C4-2B (cell line): ENCODE data around the gene RNF166.

Experiments
- H3K27ac ChIP-seq: fragments of 450-650 bp; 2 replicates; pipeline ENCODE4 v1.5.1; 2017
- ZFX ChIP-seq: fragments of 450-650 bp; IDR thresholded peaks from 2 replicates; pipeline ENCODE4 v1.6.1; 2017
- TF ChIP-seq, protein P1 (sequence below): fragments of 450-650 bp; conservative IDR thresholded peaks from 2 replicates; pipeline ENCODE4 v1.5.1; 2017; ENCODE audit warnings: mild to moderate bottlenecking

The RNF166 gene

GRCh38 chr16:88651276-88651988 lies 54.8 kb downstream of the RNF166 start:
- H3K27ac ChIP-seq = no peak overlapping the region
- no peak for TF ChIP-seq ZFX
- TF ChIP-seq, protein P1, sequence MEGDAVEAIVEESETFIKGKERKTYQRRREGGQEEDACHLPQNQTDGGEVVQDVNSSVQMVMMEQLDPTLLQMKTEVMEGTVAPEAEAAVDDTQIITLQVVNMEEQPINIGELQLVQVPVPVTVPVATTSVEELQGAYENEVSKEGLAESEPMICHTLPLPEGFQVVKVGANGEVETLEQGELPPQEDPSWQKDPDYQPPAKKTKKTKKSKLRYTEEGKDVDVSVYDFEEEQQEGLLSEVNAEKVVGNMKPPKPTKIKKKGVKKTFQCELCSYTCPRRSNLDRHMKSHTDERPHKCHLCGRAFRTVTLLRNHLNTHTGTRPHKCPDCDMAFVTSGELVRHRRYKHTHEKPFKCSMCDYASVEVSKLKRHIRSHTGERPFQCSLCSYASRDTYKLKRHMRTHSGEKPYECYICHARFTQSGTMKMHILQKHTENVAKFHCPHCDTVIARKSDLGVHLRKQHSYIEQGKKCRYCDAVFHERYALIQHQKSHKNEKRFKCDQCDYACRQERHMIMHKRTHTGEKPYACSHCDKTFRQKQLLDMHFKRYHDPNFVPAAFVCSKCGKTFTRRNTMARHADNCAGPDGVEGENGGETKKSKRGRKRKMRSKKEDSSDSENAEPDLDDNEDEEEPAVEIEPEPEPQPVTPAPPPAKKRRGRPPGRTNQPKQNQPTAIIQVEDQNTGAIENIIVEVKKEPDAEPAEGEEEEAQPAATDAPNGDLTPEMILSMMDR = no peak

DNA sequence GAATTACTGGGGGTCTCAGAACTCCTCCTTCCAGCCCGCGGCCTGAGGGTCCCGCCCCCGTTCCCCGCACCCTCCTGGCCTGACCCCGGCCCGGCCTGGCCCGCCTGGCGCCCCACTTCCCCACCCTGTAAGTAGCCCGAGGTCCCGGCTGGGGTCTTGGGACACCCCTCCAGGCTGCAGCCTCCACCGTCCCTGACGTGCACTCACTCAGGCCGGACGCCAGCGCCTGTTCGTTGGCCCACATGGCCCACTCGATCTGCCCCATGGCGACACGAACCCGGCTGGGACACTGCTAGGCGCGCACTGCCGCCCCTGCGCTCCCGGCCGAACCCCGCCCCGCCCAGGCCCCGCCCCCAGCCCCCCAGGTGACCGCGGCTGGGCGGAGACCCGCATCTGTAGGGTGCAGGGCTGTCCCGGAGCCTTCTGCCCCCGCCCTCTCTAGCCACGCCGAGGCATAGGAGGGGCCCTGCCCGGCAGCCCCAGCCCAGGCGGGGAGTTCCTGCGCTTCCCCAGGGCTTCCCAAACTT lies 55.4 kb downstream of the RNF166 start, which contains the start of gene CYBA:
Gene CYBA (minus strand): TSS at position 305 of the 527 bp plus-strand sequence. CDS start 40 bp downstream, at position 265.
- no peak within 1 kb of the TSS for H3K27ac ChIP-seq
- TF ChIP-seq, protein P1 = no peak
- no peak for TF ChIP-seq ZFX

- H3K27ac ChIP-seq = no peak overlapping the region
- TF ChIP-seq, protein P1 = no peak
- TF ChIP-seq ZFX = no peak
Measured at GRCh38 chr16:88649924-88650748, 56.1 kb downstream of the RNF166 start.

DNA sequence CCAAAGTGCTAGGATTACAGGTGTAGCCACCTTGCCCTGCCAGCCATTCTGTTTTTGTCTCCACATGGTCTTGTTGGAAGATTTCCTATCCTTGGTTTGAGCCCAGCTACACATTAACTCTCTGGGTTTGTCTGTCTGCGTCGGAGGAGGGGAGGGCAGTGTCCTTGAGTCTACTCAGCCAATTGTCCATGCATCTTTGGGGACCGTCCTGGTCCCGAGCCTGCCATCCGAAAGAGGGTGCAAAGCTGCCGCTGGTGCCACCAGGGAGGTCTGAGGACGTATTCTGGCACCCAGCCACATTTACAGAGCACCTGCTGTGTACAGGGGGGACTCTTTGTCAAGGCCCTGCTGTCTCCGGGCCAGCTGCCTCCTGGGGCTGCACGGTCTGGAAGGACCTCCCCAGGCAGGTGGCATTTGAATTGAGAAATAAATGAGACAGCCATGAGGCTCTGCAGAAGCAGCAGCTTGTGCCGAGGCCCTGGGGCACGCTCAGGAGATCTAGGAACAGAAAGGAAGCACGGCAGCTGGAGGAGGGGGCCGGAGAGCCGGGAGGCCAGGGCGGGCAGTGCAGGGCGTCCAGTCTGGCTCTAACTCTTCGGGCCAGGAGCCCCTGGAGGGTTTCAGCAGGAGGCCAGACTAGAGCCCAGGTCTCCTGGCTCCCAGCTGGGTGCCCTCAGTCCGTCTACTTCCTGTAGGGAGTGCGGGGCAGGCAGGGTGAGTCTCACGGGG lies 56.8 kb downstream of the RNF166 start:
- no peak overlapping the region for H3K27ac ChIP-seq
- no peak for TF ChIP-seq ZFX
- TF ChIP-seq, protein P1 = no peak

DNA sequence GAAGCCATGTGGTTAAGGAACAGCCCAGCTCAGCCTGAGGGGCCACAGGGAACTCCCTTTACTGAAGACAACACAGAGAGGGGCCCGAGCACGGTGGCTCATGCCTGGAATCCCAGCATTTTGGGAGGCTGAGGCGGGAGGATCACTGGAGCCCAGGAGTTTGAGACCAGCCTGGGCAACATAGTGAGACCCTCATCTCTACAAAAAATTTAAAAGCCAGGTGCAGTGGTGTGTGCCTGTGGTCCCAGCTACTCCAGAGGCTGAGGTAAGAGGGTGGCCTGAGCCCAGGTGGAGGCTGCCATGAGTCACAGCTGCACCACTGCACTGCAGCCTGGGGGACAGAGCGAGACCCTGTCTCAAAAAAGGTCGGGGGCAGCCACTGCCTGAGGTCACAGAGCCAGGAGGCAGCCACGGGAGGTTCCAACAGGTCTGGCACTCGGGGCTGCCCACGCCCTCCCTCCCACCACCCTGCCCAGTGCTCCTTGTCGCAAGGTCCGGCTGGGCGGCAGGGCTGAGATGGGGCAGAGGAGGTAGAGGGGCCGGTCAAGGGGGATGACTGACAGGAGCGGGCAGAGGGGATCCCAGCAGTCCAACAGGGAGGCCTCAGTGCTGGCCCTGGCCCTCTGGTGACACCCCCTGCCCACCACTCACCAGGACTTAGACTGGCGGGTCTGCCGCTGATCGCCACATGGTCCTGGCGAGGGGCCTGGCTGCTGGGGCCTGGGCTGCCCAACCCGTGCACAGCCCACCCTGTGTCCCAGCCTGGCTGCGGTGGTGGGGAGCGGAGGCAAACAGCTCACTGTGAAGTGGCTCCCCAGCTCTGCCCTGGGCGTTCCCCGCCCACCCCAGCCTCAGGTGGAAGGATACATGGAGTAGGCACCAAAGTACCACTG lies 58.8 kb downstream of the RNF166 start:
- H3K27ac ChIP-seq = no peak overlapping the region
- TF ChIP-seq, protein P1 = no peak
- TF ChIP-seq ZFX = no peak
